Thyroid gland (tissue), 4 donors: ENCODE measurements around the gene RAB36.

Experiments
- POLR2A ChIP-seq, 2 donors: fragments of 450-650 bp; IDR thresholded peaks; one replicate each; pipeline ENCODE4 v1.6.1; 2017; ENCODE audit warnings: antibody characterized with exemption in 2 of 2, mild to moderate bottlenecking in 2 of 2, moderate library complexity in 1 of 2
- TF ChIP-seq, protein P1 (sequence below), 6 experiments: fragments of 200-600 bp in 3 of 6; fragments of 450-650 bp in 3 of 6; sonication (generic) in 3 of 6; IDR thresholded peaks; one replicate each; pipeline ENCODE4 v1.5.1; 2016 to 2019; ENCODE audit warnings: antibody characterized with exemption in 6 of 6, mild to moderate bottlenecking in 2 of 6, inconsistent platforms in 1 of 6, moderate library complexity in 1 of 6

- TF ChIP-seq, protein P1, sequence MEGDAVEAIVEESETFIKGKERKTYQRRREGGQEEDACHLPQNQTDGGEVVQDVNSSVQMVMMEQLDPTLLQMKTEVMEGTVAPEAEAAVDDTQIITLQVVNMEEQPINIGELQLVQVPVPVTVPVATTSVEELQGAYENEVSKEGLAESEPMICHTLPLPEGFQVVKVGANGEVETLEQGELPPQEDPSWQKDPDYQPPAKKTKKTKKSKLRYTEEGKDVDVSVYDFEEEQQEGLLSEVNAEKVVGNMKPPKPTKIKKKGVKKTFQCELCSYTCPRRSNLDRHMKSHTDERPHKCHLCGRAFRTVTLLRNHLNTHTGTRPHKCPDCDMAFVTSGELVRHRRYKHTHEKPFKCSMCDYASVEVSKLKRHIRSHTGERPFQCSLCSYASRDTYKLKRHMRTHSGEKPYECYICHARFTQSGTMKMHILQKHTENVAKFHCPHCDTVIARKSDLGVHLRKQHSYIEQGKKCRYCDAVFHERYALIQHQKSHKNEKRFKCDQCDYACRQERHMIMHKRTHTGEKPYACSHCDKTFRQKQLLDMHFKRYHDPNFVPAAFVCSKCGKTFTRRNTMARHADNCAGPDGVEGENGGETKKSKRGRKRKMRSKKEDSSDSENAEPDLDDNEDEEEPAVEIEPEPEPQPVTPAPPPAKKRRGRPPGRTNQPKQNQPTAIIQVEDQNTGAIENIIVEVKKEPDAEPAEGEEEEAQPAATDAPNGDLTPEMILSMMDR (IDR thresholded peaks at IDR 0.05): no peak
- peak; percentile 42 to 81 for TF ChIP-seq POLR2A (IDR thresholded peaks at IDR 0.05)
Observed at GRCh38 chr22:23144932-23145877, at the start of gene RAB36.
